ENCODE data around the gene AGK.

GRCh38 chr7:141557360-141557759, 6.2 kb downstream of the AGK start:
- TF ChIP-seq POLR2AphosphoS5 (IDR thresholded peaks at IDR 0.05; ENCODE audit: low read depth) (no peak), CTCF (IDR thresholded peaks at IDR 0.05; ENCODE audit: insufficient read depth, low read length) (no peak), REST (IDR thresholded peaks at IDR 0.05; ENCODE audit: insufficient replicate concordance, low read depth) (no peak)

Measured in HL-60 (cell line).